SK-N-SH treated with all-trans-retinoic acid at 6 μM for 48 hours (cell line): ENCODE results near the gene PKDCC.

Experiments
- ARNTL ChIP-seq: fragments of 450-650 bp; formaldehyde crosslinking; IDR thresholded peaks from 2 replicates; pipeline ENCODE4 v1.5.0; 2020; ENCODE audit warnings: low read depth, mild to moderate bottlenecking, moderate library complexity, borderline replicate concordance
- BACH2 ChIP-seq: fragments of 250-450 bp; sonication (Bioruptor Pico); IDR thresholded peaks from 2 replicates; pipeline ENCODE4 v1.9.0; 2021; ENCODE audit warnings: mild to moderate bottlenecking, borderline replicate concordance
- CREB5 ChIP-seq: fragments of 250-450 bp; sonication (Bioruptor Pico); IDR thresholded peaks from 2 replicates; pipeline ENCODE4 v1.5.1; 2020; ENCODE audit warnings: low read depth, mild to moderate bottlenecking, moderate library complexity
- ISL1 ChIP-seq: fragments of 250-450 bp; sonication (Bioruptor Pico); IDR thresholded peaks from 2 replicates; pipeline ENCODE4 v2.1.2; 2022; ENCODE audit warnings: mild to moderate bottlenecking, moderate library complexity
- PATZ1 ChIP-seq: fragments of 250-450 bp; sonication (Bioruptor Pico); IDR thresholded peaks from 2 replicates; pipeline ENCODE4 v1.8.0; 2020; ENCODE audit warnings: mild to moderate bottlenecking, moderate library complexity, borderline replicate concordance
- PPARA ChIP-seq: fragments of 250-450 bp; sonication (Bioruptor Pico); IDR thresholded peaks from 2 replicates; pipeline ENCODE4 v1.5.0; 2020; ENCODE audit warnings: mild to moderate bottlenecking, borderline replicate concordance
- RARB ChIP-seq: fragments of 250-450 bp; sonication (Bioruptor Pico); IDR thresholded peaks from 2 replicates; pipeline ENCODE4 v1.8.0; 2021; ENCODE audit warnings: mild to moderate bottlenecking, moderate library complexity
- SNAI2 ChIP-seq: fragments of 250-450 bp; sonication (Bioruptor Pico); IDR thresholded peaks from 2 replicates; pipeline ENCODE4 v1.5.0; 2020; ENCODE audit warnings: mild to moderate bottlenecking, moderate library complexity
- ZC3H10 ChIP-seq: fragments of 250-450 bp; sonication (Bioruptor Pico); IDR thresholded peaks from 2 replicates; pipeline ENCODE4 v1.5.1; 2021; ENCODE audit warnings: mild to moderate bottlenecking, moderate library complexity
- ZFP3 ChIP-seq: fragments of 250-450 bp; sonication (Bioruptor Pico); IDR thresholded peaks from 2 replicates; pipeline ENCODE4 v1.5.0; 2020; ENCODE audit warnings: mild to moderate bottlenecking, moderate library complexity
- ZFP30 ChIP-seq: fragments of 450-650 bp; formaldehyde crosslinking; IDR thresholded peaks from 2 replicates; pipeline ENCODE4 v1.5.0; 2022; ENCODE audit warnings: mild to moderate bottlenecking, moderate library complexity
- ZNF565 ChIP-seq: fragments of 450-650 bp; formaldehyde crosslinking; conservative IDR thresholded peaks from 2 replicates; pipeline ENCODE4 v1.5.0; 2020; ENCODE audit warnings: low read depth, mild to moderate bottlenecking, moderate library complexity
- ZNF70 ChIP-seq: fragments of 450-650 bp; formaldehyde crosslinking; IDR thresholded peaks from 2 replicates; pipeline ENCODE4 v1.5.0; 2020; ENCODE audit warnings: mild to moderate bottlenecking, moderate library complexity

- TF ChIP-seq ARNTL (CRISPR knock-in tag) (no peak), ISL1 (CRISPR knock-in tag) (no peak), ZFP3 (no peak), RARB (no peak), SNAI2 (CRISPR knock-in tag) (peak; percentile 24; the same call in 1 of the 2 replicates), ZNF70 (CRISPR knock-in tag) (0 out of 2 replicates have a peak, but pooled peaks have one; percentile 13), ZFP30 (no peak), ZNF565 (CRISPR knock-in tag) (0 out of 2 replicates have a peak, but pooled peaks have one; percentile 60), ZC3H10 (CRISPR knock-in tag) (no peak), CREB5 (CRISPR knock-in tag) (no peak), PPARA (no peak), PATZ1 (CRISPR knock-in tag) (no peak), BACH2 (0 out of 2 replicates have a peak, but pooled peaks have one; percentile 57)
These were observed 22.7 kb upstream of the PKDCC start for GRCh38 chr2:42025151-42025582.
